Measurements from ENCODE around the gene SPIB.
A peak's percentile ranks its signal among the peaks of the same experiment; 100 is the strongest.
"Not testable (repeated sequence)": the region's sequence is repeated elsewhere in the genome, so short reads cannot be mapped to it uniquely, and the experiment has no call there.

Gene SPIB

GRCh38 chr19:50383852-50384684 is 34.7 kb upstream of the SPIB start, which contains the start of gene POLD1:
TSS of gene POLD1 (plus strand) at chr19:50384347. CDS start at chr19:50398852, 14,505 bp downstream.
- peaks cover 29% of the 10 kb centered on the region for H3K4me1 Mint-ChIP-seq
- peaks cover 42% of the 10 kb centered on the region for H3K36me3 Mint-ChIP-seq (ENCODE audit: low read depth)
- peak within 1 kb of the TSS; percentile 99 for H3K27ac Mint-ChIP-seq
- ATAC-seq (peak; percentile 84), DNase-seq (peak; percentile 99)
- no peaks in the 10 kb centered on the region for H3K9me3 Mint-ChIP-seq
- H3K4me3 Mint-ChIP-seq: peak within 1 kb of the TSS; percentile 97
- no peaks in the 10 kb centered on the region for H3K27me3 Mint-ChIP-seq

GRCh38 chr19:50384685-50385535 is 33.8 kb upstream of the SPIB start:
- H3K4me3 Mint-ChIP-seq: peak overlapping the region; percentile 97
- peak overlapping the region; percentile 99 for H3K27ac Mint-ChIP-seq
- no peaks in the 10 kb centered on the region for H3K9me3 Mint-ChIP-seq
- peaks cover 35% of the 10 kb centered on the region for H3K36me3 Mint-ChIP-seq (ENCODE audit: low read depth)
- H3K4me1 Mint-ChIP-seq: peaks cover 29% of the 10 kb centered on the region
- no peak for DNase-seq
- H3K27me3 Mint-ChIP-seq: no peaks in the 10 kb centered on the region
- ATAC-seq: no peak

GRCh38 chr19:50387176-50387867 is 31.4 kb upstream of the SPIB start:
- no peak for DNase-seq
- Mint-ChIP-seq H3K4me3 (peak overlapping the region; percentile 32), H3K27ac (peak overlapping the region; percentile 30), H3K36me3 (ENCODE audit: low read depth) (peaks cover 45% of the 10 kb centered on the region), H3K27me3 (no peaks in the 10 kb centered on the region), H3K4me1 (peaks cover 29% of the 10 kb centered on the region), H3K9me3 (no peaks in the 10 kb centered on the region)
- ATAC-seq: no peak

GRCh38 chr19:50387868-50388245 is 30.9 kb upstream of the SPIB start:
- H3K36me3 Mint-ChIP-seq (ENCODE audit: low read depth): peaks cover 48% of the 10 kb centered on the region
- no peaks in the 10 kb centered on the region for H3K27me3 Mint-ChIP-seq
- no peak for ATAC-seq
- no peaks in the 10 kb centered on the region for H3K9me3 Mint-ChIP-seq
- H3K4me1 Mint-ChIP-seq: peaks cover 29% of the 10 kb centered on the region
- peak overlapping the region; percentile 32 for H3K4me3 Mint-ChIP-seq
- peak overlapping the region; percentile 30 for H3K27ac Mint-ChIP-seq
- no peak for DNase-seq

GRCh38 chr19:50390295-50390694 is 28.4 kb upstream of the SPIB start:
- not testable (repeated sequence) for H3K4me3 Mint-ChIP-seq, H3K27me3 Mint-ChIP-seq, H3K4me1 Mint-ChIP-seq, DNase-seq, H3K27ac Mint-ChIP-seq, ATAC-seq, H3K9me3 Mint-ChIP-seq
- H3K36me3 Mint-ChIP-seq (ENCODE audit: low read depth): peaks cover 49% of the 10 kb centered on the region

DNA sequence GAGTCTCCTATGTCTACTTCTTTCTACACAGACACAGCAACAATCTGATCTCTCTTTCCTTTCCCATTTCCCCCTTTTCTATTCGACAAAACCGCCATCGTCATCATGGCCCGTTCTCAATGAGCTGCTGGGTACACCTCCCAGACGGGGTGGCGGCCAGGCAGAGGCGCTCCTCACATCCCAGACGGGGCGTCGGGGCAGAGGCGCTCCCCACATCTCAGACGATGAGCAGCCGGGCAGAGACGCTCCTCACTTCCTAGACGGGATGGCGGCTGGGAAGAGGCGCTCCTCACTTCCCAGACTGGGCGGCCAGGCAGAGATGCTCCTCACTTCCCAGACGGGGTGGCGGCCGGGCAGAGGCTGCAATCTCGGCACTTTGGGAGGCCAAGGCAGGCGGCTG is 27.8 kb upstream of the SPIB start:
- not testable (repeated sequence) for ATAC-seq, DNase-seq, H3K9me3 Mint-ChIP-seq, H3K27me3 Mint-ChIP-seq, H3K4me3 Mint-ChIP-seq, H3K4me1 Mint-ChIP-seq, H3K27ac Mint-ChIP-seq
- H3K36me3 Mint-ChIP-seq (ENCODE audit: low read depth): peaks cover 49% of the 10 kb centered on the region

DNA sequence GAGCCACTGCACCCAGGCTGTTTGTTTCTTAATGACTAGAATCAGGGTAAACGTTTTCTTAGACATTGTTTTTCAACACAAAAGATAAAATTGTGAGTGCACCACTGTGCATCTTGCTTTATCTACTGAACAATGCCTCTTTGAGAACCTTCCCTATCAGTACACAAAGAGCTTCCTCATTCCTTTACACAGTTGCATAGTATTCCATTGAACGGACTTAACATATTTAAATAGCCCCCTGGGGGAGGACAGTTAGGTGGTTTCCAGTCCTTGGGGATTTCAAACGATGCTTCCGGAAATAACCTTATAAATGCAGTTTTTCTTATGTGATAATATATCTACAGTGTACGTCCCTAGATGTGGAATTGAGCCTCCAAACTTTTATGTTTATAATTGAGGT is 26.0 kb upstream of the SPIB start:
- H3K27ac Mint-ChIP-seq: no peak overlapping the region
- DNase-seq: no peak
- no peaks in the 10 kb centered on the region for H3K9me3 Mint-ChIP-seq
- no peak for ATAC-seq
- peaks cover 45% of the 10 kb centered on the region for H3K36me3 Mint-ChIP-seq (ENCODE audit: low read depth)
- H3K4me3 Mint-ChIP-seq: no peak overlapping the region
- H3K4me1 Mint-ChIP-seq: peaks cover 2% of the 10 kb centered on the region
- H3K27me3 Mint-ChIP-seq: no peaks in the 10 kb centered on the region

DNA sequence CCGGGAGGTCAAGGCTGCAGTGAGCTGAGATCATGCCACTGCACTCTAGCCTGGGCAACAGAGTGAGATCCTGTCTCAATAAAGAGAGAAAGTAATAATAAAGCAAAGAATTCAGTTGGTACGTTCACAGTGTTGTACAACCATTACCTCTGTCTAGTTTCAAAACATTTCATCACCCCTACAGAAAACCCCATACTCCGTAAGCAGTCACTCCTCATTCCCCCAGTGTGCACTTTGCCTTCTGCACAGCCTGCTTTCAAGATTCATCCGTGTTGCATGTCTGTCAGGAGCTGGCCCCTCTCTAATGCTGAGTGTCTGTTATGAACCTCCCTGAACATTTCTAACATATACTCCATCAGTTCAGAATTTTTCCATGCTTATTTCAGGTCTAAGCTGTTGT is 25.1 kb upstream of the SPIB start:
- Mint-ChIP-seq H3K27me3 (no peaks in the 10 kb centered on the region), H3K36me3 (ENCODE audit: low read depth) (peaks cover 42% of the 10 kb centered on the region), H3K9me3 (no peaks in the 10 kb centered on the region), H3K4me3 (no peak overlapping the region), H3K4me1 (peaks cover 2% of the 10 kb centered on the region), H3K27ac (no peak overlapping the region)
- ATAC-seq (no peak), DNase-seq (no peak)

DNA sequence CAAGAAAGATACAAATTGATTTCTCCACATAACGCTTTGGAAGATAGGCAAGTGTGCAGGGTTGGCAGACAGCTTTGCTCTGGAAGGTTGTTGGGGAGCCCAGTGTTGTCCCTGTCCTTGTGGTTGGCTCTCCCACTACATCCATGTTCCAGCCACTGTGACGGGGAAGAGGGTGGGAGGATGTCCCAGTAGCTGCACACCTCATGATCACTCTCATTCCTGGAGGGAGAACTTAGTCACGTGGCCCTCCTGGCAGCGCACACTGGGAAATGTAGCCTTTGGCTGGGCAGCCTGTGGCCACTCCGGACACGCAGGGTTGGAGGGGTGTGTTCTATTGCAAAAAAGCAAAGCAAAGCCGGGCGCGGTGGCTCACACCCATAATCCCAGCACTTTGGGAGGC is 24.7 kb upstream of the SPIB start:
- no peak for DNase-seq
- no peak for ATAC-seq
- Mint-ChIP-seq H3K27ac (no peak overlapping the region), H3K4me3 (no peak overlapping the region), H3K27me3 (no peaks in the 10 kb centered on the region), H3K9me3 (no peaks in the 10 kb centered on the region), H3K4me1 (peaks cover 2% of the 10 kb centered on the region), H3K36me3 (ENCODE audit: low read depth) (peaks cover 44% of the 10 kb centered on the region)

- Mint-ChIP-seq H3K4me1 (peaks cover 2% of the 10 kb centered on the region), H3K27ac (no peak overlapping the region), H3K9me3 (no peaks in the 10 kb centered on the region), H3K4me3 (no peak overlapping the region), H3K36me3 (ENCODE audit: low read depth) (peaks cover 27% of the 10 kb centered on the region), H3K27me3 (no peaks in the 10 kb centered on the region)
- DNase-seq (no peak), ATAC-seq (no peak)
These were observed 19.9 kb upstream of the SPIB start for GRCh38 chr19:50398675-50399367.

- DNase-seq (no peak), ATAC-seq (no peak)
- H3K27ac Mint-ChIP-seq: no peak overlapping the region
- H3K4me1 Mint-ChIP-seq: peaks cover 2% of the 10 kb centered on the region
- H3K4me3 Mint-ChIP-seq: no peak overlapping the region
- H3K36me3 Mint-ChIP-seq (ENCODE audit: low read depth): peaks cover 27% of the 10 kb centered on the region
- H3K9me3 Mint-ChIP-seq: no peaks in the 10 kb centered on the region
- H3K27me3 Mint-ChIP-seq: no peaks in the 10 kb centered on the region
These were observed 19.4 kb upstream of the SPIB start for GRCh38 chr19:50399368-50399745.

DNA sequence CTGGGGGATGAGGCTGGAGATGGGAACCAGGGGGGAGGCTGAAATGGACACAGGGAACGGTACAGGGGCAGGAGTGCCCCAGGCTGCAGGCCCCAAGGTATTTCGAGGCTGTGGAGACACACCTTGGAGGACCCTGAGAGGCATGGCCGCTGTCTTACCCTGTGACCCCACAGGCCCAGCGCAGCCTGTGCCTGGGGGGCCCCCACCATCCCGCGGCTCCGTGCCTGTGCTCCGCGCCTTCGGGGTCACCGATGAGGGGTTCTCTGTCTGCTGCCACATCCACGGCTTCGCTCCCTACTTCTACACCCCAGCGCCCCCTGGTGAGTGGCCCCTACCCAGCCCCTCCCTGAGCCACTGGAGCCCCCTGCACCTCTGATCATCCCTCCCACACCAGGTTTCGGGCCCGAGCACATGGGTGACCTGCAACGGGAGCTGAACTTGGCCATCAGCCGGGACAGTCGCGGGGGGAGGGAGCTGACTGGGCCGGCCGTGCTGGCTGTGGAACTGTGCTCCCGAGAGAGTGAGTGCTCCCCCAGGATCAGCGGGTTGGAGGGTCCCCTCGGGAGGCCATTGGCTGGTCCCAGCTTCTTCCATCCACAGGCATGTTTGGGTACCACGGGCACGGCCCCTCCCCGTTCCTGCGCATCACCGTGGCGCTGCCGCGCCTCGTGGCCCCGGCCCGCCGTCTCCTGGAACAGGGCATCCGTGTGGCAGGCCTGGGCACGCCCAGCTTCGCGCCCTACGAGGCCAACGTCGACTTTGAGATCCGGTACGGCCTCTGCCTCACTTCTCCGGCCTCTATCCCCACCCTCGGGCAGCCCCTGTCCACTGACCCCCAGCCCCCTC is 16.9 kb upstream of the SPIB start:
- no peak overlapping the region for H3K4me3 Mint-ChIP-seq
- no peak for ATAC-seq
- H3K9me3 Mint-ChIP-seq: no peaks in the 10 kb centered on the region
- no peaks in the 10 kb centered on the region for H3K4me1 Mint-ChIP-seq
- peaks cover 32% of the 10 kb centered on the region for H3K36me3 Mint-ChIP-seq (ENCODE audit: low read depth)
- DNase-seq: no peak
- H3K27ac Mint-ChIP-seq: no peak overlapping the region
- H3K27me3 Mint-ChIP-seq: no peaks in the 10 kb centered on the region

GRCh38 chr19:50402544-50403301 is 16.0 kb upstream of the SPIB start:
- no peak for ATAC-seq

More at GRCh38 chr19:50402544-50403301, 16.0 kb upstream of the SPIB start:
- no peaks in the 10 kb centered on the region for H3K9me3 Mint-ChIP-seq
- no peaks in the 10 kb centered on the region for H3K4me1 Mint-ChIP-seq
- no peaks in the 10 kb centered on the region for H3K27me3 Mint-ChIP-seq
- DNase-seq: no peak
- H3K4me3 Mint-ChIP-seq: no peak overlapping the region
- H3K36me3 Mint-ChIP-seq (ENCODE audit: low read depth): peaks cover 32% of the 10 kb centered on the region
- H3K27ac Mint-ChIP-seq: no peak overlapping the region
